Sigmoid colon (tissue), 4 donors: ENCODE measurements around the gene PDGFRB.

Experiments
- EP300 ChIP-seq, 4 donors: sonication (generic); formaldehyde crosslinking; IDR thresholded peaks; one replicate each; pipeline ENCODE4 v1.6.1; 2017; ENCODE audit warnings: antibody characterized with exemption in 4 of 4
- POLR2A ChIP-seq, 2 donors: fragments of 450-650 bp; IDR thresholded peaks; one replicate each; pipeline ENCODE4 v1.6.1; 2016; ENCODE audit warnings: antibody characterized with exemption in 2 of 2, mild to moderate bottlenecking in 2 of 2, moderate library complexity in 2 of 2
- POLR2AphosphoS5 ChIP-seq, 4 donors: sonication (generic); formaldehyde crosslinking; IDR thresholded peaks; one replicate each; pipeline ENCODE4 v1.6.1; 2017; ENCODE audit warnings: antibody characterized with exemption in 4 of 4
- TF ChIP-seq, protein P1 (sequence below), 4 experiments: fragments of 450-650 bp in 3 of 4; fragments of 200-600 bp in 1 of 4; IDR thresholded peaks; one replicate each; pipeline ENCODE4 v1.5.1; 2016 to 2019; ENCODE audit warnings: antibody characterized with exemption in 4 of 4, mild to moderate bottlenecking in 3 of 4, moderate library complexity in 2 of 4

DNA sequence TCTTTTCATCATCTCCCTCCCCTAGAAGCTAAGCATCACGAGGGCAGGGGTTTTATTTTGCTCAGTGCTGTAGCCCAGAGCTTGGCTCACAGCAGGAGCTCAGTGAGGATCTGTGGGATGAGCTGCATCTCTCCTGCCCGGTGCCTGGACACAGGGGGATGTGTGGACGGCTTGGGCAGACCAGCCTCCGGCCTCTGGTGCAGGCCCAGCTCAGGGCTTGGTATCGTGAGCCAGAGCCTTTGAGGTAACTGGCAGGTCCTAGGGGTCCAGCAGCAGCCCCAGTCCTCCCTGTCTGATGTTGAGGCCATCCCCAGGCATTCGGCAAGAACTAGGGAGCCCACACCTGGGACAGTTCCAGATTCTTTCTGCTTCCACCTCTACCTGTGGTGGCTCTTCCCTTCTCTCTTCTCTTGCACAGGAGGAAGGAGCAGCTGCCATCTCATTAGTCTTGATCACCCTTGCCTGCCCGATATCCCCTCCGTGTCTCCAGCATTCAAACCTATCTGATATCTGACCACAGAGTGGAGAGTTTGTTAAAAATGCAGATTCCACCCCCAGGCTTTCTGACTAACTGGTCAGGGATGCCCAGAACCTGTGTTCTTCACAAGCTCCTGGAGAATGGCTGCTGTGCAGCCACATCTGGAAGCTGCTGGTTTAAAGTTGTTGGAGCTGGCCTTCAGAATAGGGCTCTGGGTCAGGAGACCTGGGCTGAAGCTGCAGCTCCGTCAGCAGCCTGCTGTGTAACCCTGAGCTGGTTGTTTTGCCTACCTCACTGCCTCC lies 26.3 kb upstream of the PDGFRB start:
- TF ChIP-seq POLR2A (IDR thresholded peaks at IDR 0.05) (no peak), POLR2AphosphoS5 (IDR thresholded peaks at IDR 0.05) (no peak), EP300 (IDR thresholded peaks at IDR 0.05) (no peak)
- TF ChIP-seq, protein P1, sequence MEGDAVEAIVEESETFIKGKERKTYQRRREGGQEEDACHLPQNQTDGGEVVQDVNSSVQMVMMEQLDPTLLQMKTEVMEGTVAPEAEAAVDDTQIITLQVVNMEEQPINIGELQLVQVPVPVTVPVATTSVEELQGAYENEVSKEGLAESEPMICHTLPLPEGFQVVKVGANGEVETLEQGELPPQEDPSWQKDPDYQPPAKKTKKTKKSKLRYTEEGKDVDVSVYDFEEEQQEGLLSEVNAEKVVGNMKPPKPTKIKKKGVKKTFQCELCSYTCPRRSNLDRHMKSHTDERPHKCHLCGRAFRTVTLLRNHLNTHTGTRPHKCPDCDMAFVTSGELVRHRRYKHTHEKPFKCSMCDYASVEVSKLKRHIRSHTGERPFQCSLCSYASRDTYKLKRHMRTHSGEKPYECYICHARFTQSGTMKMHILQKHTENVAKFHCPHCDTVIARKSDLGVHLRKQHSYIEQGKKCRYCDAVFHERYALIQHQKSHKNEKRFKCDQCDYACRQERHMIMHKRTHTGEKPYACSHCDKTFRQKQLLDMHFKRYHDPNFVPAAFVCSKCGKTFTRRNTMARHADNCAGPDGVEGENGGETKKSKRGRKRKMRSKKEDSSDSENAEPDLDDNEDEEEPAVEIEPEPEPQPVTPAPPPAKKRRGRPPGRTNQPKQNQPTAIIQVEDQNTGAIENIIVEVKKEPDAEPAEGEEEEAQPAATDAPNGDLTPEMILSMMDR (IDR thresholded peaks at IDR 0.05): no peak
